IMR-90 (cell line): ENCODE measurements around the gene RBL2. TPM values are rescaled to one million over a fixed set of nuclear protein-coding genes. Genes with fewer than 3 reads are reported as not detected.

ENCODE experiments used
- ATAC-seq: fragments of 200-7000 bp; cut with Tn5 transposase; 2 replicates; pipeline ENCODE4 v1.9.1; 2020; ENCODE audit warnings: low read depth, mild to moderate bottlenecking, moderate library complexity
- BruUV-seq: library from RNA; stranded (reverse); fragments of 400-500 nt; replicated peaks from 2 replicates; lab custom pipeline; 2021; lab: Mats Ljungman, UMichigan
- CTCF ChIA-PET: fragments of 300-600 bp; formaldehyde crosslinking; extraction: SDS; loops from one replicate; lab custom pipeline; 2021; ENCODE audit warnings: antibody characterized with exemption; lab: Yijun Ruan, JAX
- POLR2A ChIA-PET: fragments of 300-600 bp; sonication (Branson Sonifier 250); formaldehyde crosslinking; loops from one replicate; lab custom pipeline; 2022; ENCODE audit warnings: antibody characterized with exemption; ENCODE audit not compliant: unreplicated experiment; lab: Charles Lee
- DNase-seq: peaks from one replicate; pipeline ENCODE4 v3.0.0; 2013
- H2AFZ ChIP-seq: replicated peaks from 2 replicates; pipeline ENCODE3; 2013; ENCODE audit warnings: low read length, mild to moderate bottlenecking; ENCODE audit not compliant: poor library complexity
- H2AK5ac ChIP-seq: 2 replicates; pipeline ENCODE4 v1.6.1; 2013; ENCODE audit warnings: low read depth, low read length, inconsistent platforms
- H2AK9ac ChIP-seq: replicated peaks from 2 replicates; pipeline ENCODE3; 2013; ENCODE audit warnings: mild to moderate bottlenecking, low read depth, low read length, moderate library complexity; ENCODE audit not compliant: poor library complexity
- H2BK120ac ChIP-seq: 2 replicates; pipeline ENCODE4 v1.6.1; 2013; ENCODE audit warnings: low read depth, low read length, inconsistent platforms
- H2BK15ac ChIP-seq: 3 replicates; pipeline ENCODE4 v1.6.1; 2013; ENCODE audit warnings: low read depth, low read length, inconsistent platforms
- H2BK20ac ChIP-seq: 2 replicates; pipeline ENCODE4 v1.6.1; 2013; ENCODE audit warnings: low read depth, mild to moderate bottlenecking, inconsistent platforms, low read length, moderate library complexity
- H2BK5ac ChIP-seq: 2 replicates; pipeline ENCODE4 v1.6.1; 2013; ENCODE audit warnings: mild to moderate bottlenecking, low read depth, low read length, inconsistent platforms; ENCODE audit not compliant: poor library complexity, severe bottlenecking
- H3K14ac ChIP-seq: replicated peaks from 2 replicates; pipeline ENCODE4 v1.6.1; 2013; ENCODE audit warnings: low read depth, low read length, inconsistent platforms
- H3K18ac ChIP-seq: 2 replicates; pipeline ENCODE4 v1.6.1; 2013; ENCODE audit warnings: low read depth, low read length, control low read depth
- H3K23ac ChIP-seq: 2 replicates; pipeline ENCODE4 v1.6.1; 2013; ENCODE audit warnings: low read depth, low read length, inconsistent platforms
- H3K27ac ChIP-seq: 2 replicates; pipeline ENCODE4 v1.5.1; 2013; ENCODE audit warnings: mild to moderate bottlenecking, control low read depth, low read length; ENCODE audit not compliant: insufficient read depth
- H3K27me3 ChIP-seq: 2 replicates; pipeline ENCODE4 v1.6.1; 2013; ENCODE audit warnings: low read length; ENCODE audit not compliant: control insufficient read depth, insufficient read depth
- H3K36me3 ChIP-seq: 2 replicates; pipeline ENCODE4 v1.6.1; 2013; ENCODE audit warnings: low read length, mixed read lengths; ENCODE audit not compliant: control insufficient read depth, insufficient read depth
- H3K4ac ChIP-seq: 2 replicates; pipeline ENCODE4 v1.6.1; 2013; ENCODE audit warnings: low read depth, low read length, inconsistent platforms
- H3K4me1 ChIP-seq: 2 replicates; pipeline ENCODE4 v1.6.1; 2013; ENCODE audit warnings: low read length, mixed read lengths; ENCODE audit not compliant: control insufficient read depth, insufficient read depth
- H3K4me2 ChIP-seq: 2 replicates; pipeline ENCODE4 v1.6.1; 2013; ENCODE audit warnings: low read depth, mild to moderate bottlenecking, control low read depth, low read length, moderate library complexity
- H3K4me3 ChIP-seq: 2 replicates; pipeline ENCODE4 v1.5.1; 2013; ENCODE audit warnings: low read depth, mild to moderate bottlenecking, control low read depth, low read length, moderate library complexity; ENCODE audit not compliant: insufficient read depth
- H3K56ac ChIP-seq: 2 replicates; pipeline ENCODE4 v1.6.1; 2013; ENCODE audit warnings: low read length, inconsistent platforms; ENCODE audit not compliant: insufficient read depth; ENCODE audit errors: extremely low read depth
- H3K79me1 ChIP-seq, 2 experiments: 2 replicates each; pipeline ENCODE4 v1.6.1; 2013; ENCODE audit warnings: low read length in 2 of 2, inconsistent platforms in 1 of 2, low read depth in 1 of 2
- H3K9ac ChIP-seq: 2 replicates; pipeline ENCODE4 v1.6.1; 2013; ENCODE audit warnings: low read depth, low read length, control low read depth
- H3K9me1 ChIP-seq: 2 replicates; pipeline ENCODE4 v1.6.1; 2013; ENCODE audit warnings: low read length, inconsistent platforms; ENCODE audit not compliant: insufficient read depth
- H3K9me3 ChIP-seq: 2 replicates; pipeline ENCODE4 v1.6.1; 2013; ENCODE audit warnings: low read length; ENCODE audit not compliant: control insufficient read depth, insufficient read depth
- H4K20me1 ChIP-seq: 2 replicates; pipeline ENCODE4 v1.6.1; 2013; ENCODE audit warnings: low read length, inconsistent platforms; ENCODE audit not compliant: insufficient read depth
- H4K5ac ChIP-seq: 2 replicates; pipeline ENCODE4 v1.6.1; 2013; ENCODE audit warnings: mild to moderate bottlenecking, low read depth, low read length, control low read depth
- H4K8ac ChIP-seq, 2 experiments: 2 replicates each; pipeline ENCODE4 v1.6.1; 2013; ENCODE audit warnings: low read depth in 2 of 2, low read length in 2 of 2, control low read depth in 1 of 2, inconsistent platforms in 1 of 2
- H4K91ac ChIP-seq: 2 replicates; pipeline ENCODE4 v1.6.1; 2013; ENCODE audit warnings: low read depth, low read length, inconsistent platforms; ENCODE audit not compliant: insufficient read depth
- BHLHE40 ChIP-seq: fragments of 150-350 bp; IDR thresholded peaks from 2 replicates; pipeline ENCODE4 v1.6.1; 2016; ENCODE audit warnings: mild to moderate bottlenecking, low read depth, low read length
- MAFK ChIP-seq: IDR thresholded peaks from 2 replicates; pipeline ENCODE4 v1.6.1; 2012; ENCODE audit warnings: low read depth, low read length, improper control_type of control experiment
- NFE2L2 ChIP-seq: fragments of 150-350 bp; IDR thresholded peaks from 2 replicates; pipeline ENCODE4 v1.6.1; 2016; ENCODE audit warnings: low read depth, mild to moderate bottlenecking, low read length
- POLR2A ChIP-seq: IDR thresholded peaks from 2 replicates; pipeline ENCODE4 v1.6.1; 2012; ENCODE audit warnings: mild to moderate bottlenecking, low read depth, low read length
- RAD21 ChIP-seq: IDR thresholded peaks from 2 replicates; pipeline ENCODE4 v1.6.1; 2012; ENCODE audit warnings: low read length, improper control_type of control experiment
- RCOR1 ChIP-seq: IDR thresholded peaks from 2 replicates; pipeline ENCODE4 v1.6.1; 2012; ENCODE audit warnings: mild to moderate bottlenecking, low read length, improper control_type of control experiment; ENCODE audit not compliant: insufficient replicate concordance
- WGBS, 2 experiments: methylation state at CpG; one replicate each; pipeline versions ENCODE4 v1.1.5 to v1.1.7; 2013; ENCODE audit warnings: missing lambda C conversion rate in 2 of 2; ENCODE audit not compliant: insufficient read length in 1 of 2; ENCODE audit errors: extremely low coverage in 2 of 2; 5-methylcytosine and 5-hydroxymethylcytosine counted together
- dilution Hi-C: fragments of 300-500 bp; cut with HindIII; formaldehyde crosslinking; loops from one replicate; pipeline ENCODE4 v1.14.3; 2018; ENCODE audit warnings: low sequenced_read_pairs; ENCODE audit not compliant: unreplicated experiment
- in situ Hi-C: fragments of 300-500 bp; cut with MboI; formaldehyde crosslinking; loops from 3 replicates; pipeline ENCODE4 v1.14.3; 2019; ENCODE audit warnings: low sequenced_read_pairs, inconsistent platforms, mixed read lengths
- intact Hi-C: fragments of 100-400 bp; cut with micrococcal nuclease; formaldehyde crosslinking; loops from 2 replicates; pipeline ENCODE4 v1.10.0; 2022
- polyA plus RNA-seq, 3 experiments: library from polyadenylated mRNA; depleted of rRNA; stranded (reverse); fragments of >200 nt; gene quantifications; 2 replicates each; pipeline ENCODE4 v1.2.3, GENCODE V29; 2012; ENCODE audit warnings: low replicate concordance in 1 of 3
- total RNA-seq: library from RNA; depleted of rRNA; stranded (reverse); fragments of >200 nt; gene quantifications from 2 replicates; pipeline ENCODE4 v1.2.3, GENCODE V29; 2012
- TF ChIP-seq, protein P1 (sequence below): fragments of 150-350 bp; IDR thresholded peaks from 2 replicates; pipeline ENCODE4 v1.6.1; 2016; ENCODE audit warnings: low read depth, mild to moderate bottlenecking, low read length, moderate library complexity, borderline replicate concordance

Gene RBL2
- total and polyA plus RNA-seq, 2 of the 4 experiments (the other 2 are of a cell fraction), result 19.7 to 23.4 TPM

DNA sequence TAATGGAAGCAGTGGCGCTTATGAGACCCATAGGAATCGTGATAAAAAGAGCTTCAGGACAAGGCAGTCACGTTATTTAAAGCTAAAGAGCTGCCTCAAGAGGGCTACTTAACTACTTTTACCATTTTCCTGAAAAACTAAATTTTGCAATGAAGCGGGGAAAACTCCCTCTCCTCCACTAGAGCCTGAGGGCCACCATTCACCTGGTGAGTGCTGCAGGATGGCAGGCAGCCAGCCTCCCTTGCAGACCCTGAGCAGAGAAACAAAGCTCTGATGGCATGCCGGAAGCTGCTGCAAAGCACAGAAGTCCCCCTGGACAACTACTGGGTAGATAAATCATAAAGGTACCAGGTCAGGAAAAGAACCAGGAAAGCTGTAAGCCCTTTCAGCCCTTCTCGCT lies 60.4 kb downstream of the RBL2 start:
- DNase-seq, result no peak
- no peak overlapping the region for H3K4me3 ChIP-seq
- no peak overlapping the region for H3K14ac ChIP-seq
- H4K8ac ChIP-seq, result no peak overlapping the region
- H3K36me3 ChIP-seq, result peaks cover 39% of the 10 kb centered on the region
- H3K27ac ChIP-seq, result no peak overlapping the region
- no peak overlapping the region for H3K4ac ChIP-seq
- no peaks in the 10 kb centered on the region for H3K9me3 ChIP-seq
- no peak for ATAC-seq
- H3K9ac ChIP-seq, result no peak overlapping the region
- H2BK5ac ChIP-seq, result no peak overlapping the region
- no peak overlapping the region for H3K4me2 ChIP-seq
- no peak overlapping the region for H2BK20ac ChIP-seq
- no peak overlapping the region for H4K5ac ChIP-seq
- intact Hi-C loops, result no loop called here
- in situ Hi-C loops, result no loop called here
- no CpG with 5 or more reads among the region's 6 CpGs for WGBS, 2 experiments
- no peaks in the 10 kb centered on the region for H3K4me1 ChIP-seq
- H3K23ac ChIP-seq, result no peak overlapping the region
- no peak overlapping the region for H3K18ac ChIP-seq
- dilution Hi-C loops, result no loop called here
- no peak overlapping the region for H2AK9ac ChIP-seq
- no peak overlapping the region for H2AFZ ChIP-seq
- TF ChIP-seq NFE2L2 (no peak), POLR2A (no peak), RCOR1 (no peak), RAD21 (no peak), MAFK (no peak), BHLHE40 (no peak)
- TF ChIP-seq, protein P1, sequence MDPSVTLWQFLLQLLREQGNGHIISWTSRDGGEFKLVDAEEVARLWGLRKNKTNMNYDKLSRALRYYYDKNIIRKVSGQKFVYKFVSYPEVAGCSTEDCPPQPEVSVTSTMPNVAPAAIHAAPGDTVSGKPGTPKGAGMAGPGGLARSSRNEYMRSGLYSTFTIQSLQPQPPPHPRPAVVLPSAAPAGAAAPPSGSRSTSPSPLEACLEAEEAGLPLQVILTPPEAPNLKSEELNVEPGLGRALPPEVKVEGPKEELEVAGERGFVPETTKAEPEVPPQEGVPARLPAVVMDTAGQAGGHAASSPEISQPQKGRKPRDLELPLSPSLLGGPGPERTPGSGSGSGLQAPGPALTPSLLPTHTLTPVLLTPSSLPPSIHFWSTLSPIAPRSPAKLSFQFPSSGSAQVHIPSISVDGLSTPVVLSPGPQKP, result no peak
- H2BK15ac ChIP-seq, result no peak overlapping the region
- H3K27me3 ChIP-seq, result no peaks in the 10 kb centered on the region
- no peak overlapping the region for H2BK120ac ChIP-seq
- H3K9me1 ChIP-seq, result no peaks in the 10 kb centered on the region
- no peak overlapping the region for H2AK5ac ChIP-seq
- POLR2A ChIA-PET, result no interaction called here
- BruUV-seq, result no TSS peak
- H3K79me1 ChIP-seq, result no peaks in the 10 kb centered on the region; a peak in 1 of 4 replicates
- H3K56ac ChIP-seq, result no peak overlapping the region
- no peak overlapping the region for H4K91ac ChIP-seq
- CTCF ChIA-PET, result no interaction called here
- no peaks in the 10 kb centered on the region for H4K20me1 ChIP-seq
